KMS-11 (cell line): ENCODE results near the gene UBIAD1.

Experiments used
- H2AFZ ChIP-seq: fragments of 200-600 bp; sonication (generic); 2 replicates; pipeline ENCODE4 v1.6.1; 2016; ENCODE audit warnings: antibody characterized with exemption, mixed run types, low read depth
- H3K27ac ChIP-seq: fragments of 200-600 bp; sonication (generic); 2 replicates; pipeline ENCODE4 v1.6.1; 2016; ENCODE audit warnings: mild to moderate bottlenecking, mixed run types
- H3K27me3 ChIP-seq: fragments of 200-600 bp; sonication (generic); 2 replicates; pipeline ENCODE4 v1.6.1; 2017; ENCODE audit warnings: mild to moderate bottlenecking, low read depth, mixed run types, moderate library complexity; ENCODE audit not compliant: insufficient read depth
- H3K36me3 ChIP-seq: fragments of 200-600 bp; sonication (generic); 2 replicates; pipeline ENCODE4 v1.6.1; 2017; ENCODE audit warnings: mild to moderate bottlenecking, mixed run types; ENCODE audit not compliant: insufficient read depth
- H3K4me1 ChIP-seq: fragments of 200-600 bp; sonication (generic); 2 replicates; pipeline ENCODE4 v1.6.1; 2016; ENCODE audit warnings: mild to moderate bottlenecking, low read depth, mixed run types; ENCODE audit not compliant: poor library complexity, severe bottlenecking
- H3K4me2 ChIP-seq: fragments of 200-600 bp; sonication (generic); 2 replicates; pipeline ENCODE4 v1.7.0; 2016; ENCODE audit warnings: mild to moderate bottlenecking, mixed run types
- H3K4me3 ChIP-seq: fragments of 200-600 bp; sonication (generic); IDR thresholded peaks from 2 replicates; pipeline ENCODE4 v1.6.1; 2017; ENCODE audit warnings: low read depth, low read length, mixed read lengths; ENCODE audit not compliant: insufficient read depth
- H3K79me2 ChIP-seq: fragments of 200-600 bp; sonication (generic); 2 replicates; pipeline ENCODE4 v1.6.1; 2016; ENCODE audit warnings: low read depth, mixed run types; ENCODE audit not compliant: insufficient read depth
- H3K9ac ChIP-seq: fragments of 200-600 bp; sonication (generic); 2 replicates; pipeline ENCODE4 v1.6.1; 2016; ENCODE audit warnings: mild to moderate bottlenecking, mixed run types
- H4K20me1 ChIP-seq: fragments of 200-600 bp; sonication (generic); 2 replicates; pipeline ENCODE4 v1.6.1; 2016; ENCODE audit warnings: mild to moderate bottlenecking, mixed run types; ENCODE audit not compliant: insufficient read depth
- CTCF ChIP-seq: fragments of 200-600 bp; sonication (generic); conservative IDR thresholded peaks from 2 replicates; pipeline ENCODE4 v1.6.1; 2017; ENCODE audit warnings: low read depth, mild to moderate bottlenecking, antibody characterized with exemption, low read length, moderate library complexity, mixed read lengths

The UBIAD1 gene

GRCh38 chr1:11326070-11326469 is 53.1 kb downstream of the UBIAD1 start:
- Histone ChIP-seq H3K27me3 (peaks cover 80% of the 10 kb centered on the region), H3K4me2 (no peak overlapping the region), H2AFZ (no peak overlapping the region)

GRCh38 chr1:11328444-11328843 is 55.4 kb downstream of the UBIAD1 start:
- no peak for TF ChIP-seq CTCF
- H3K27me3 ChIP-seq: peaks cover 80% of the 10 kb centered on the region
- H3K79me2 ChIP-seq: no peaks in the 10 kb centered on the region
- no peak overlapping the region for H2AFZ ChIP-seq
- no peaks in the 10 kb centered on the region for H3K36me3 ChIP-seq
- H3K9ac ChIP-seq: no peak overlapping the region
- H4K20me1 ChIP-seq: no peaks in the 10 kb centered on the region
- no peak overlapping the region for H3K4me2 ChIP-seq
- H3K4me1 ChIP-seq: no peaks in the 10 kb centered on the region
- H3K27ac ChIP-seq: no peak overlapping the region
- H3K4me3 ChIP-seq: no peak overlapping the region

More at GRCh38 chr1:11326070-11326469, 53.1 kb downstream of the UBIAD1 start:
- H3K36me3 ChIP-seq: no peaks in the 10 kb centered on the region
- no peaks in the 10 kb centered on the region for H3K4me1 ChIP-seq
- no peak overlapping the region for H3K4me3 ChIP-seq
- no peak for TF ChIP-seq CTCF
- H3K9ac ChIP-seq: no peak overlapping the region
- H3K79me2 ChIP-seq: no peaks in the 10 kb centered on the region
- H3K27ac ChIP-seq: no peak overlapping the region
- no peaks in the 10 kb centered on the region for H4K20me1 ChIP-seq

- no peaks in the 10 kb centered on the region for H4K20me1 ChIP-seq
- no peak for TF ChIP-seq CTCF
- H3K4me1 ChIP-seq: no peaks in the 10 kb centered on the region
These were observed 57.4 kb downstream of the UBIAD1 start for GRCh38 chr1:11330411-11330810.

GRCh38 chr1:11331036-11331944 is 58.3 kb downstream of the UBIAD1 start:
- no peak overlapping the region for H3K4me3 ChIP-seq
- TF ChIP-seq CTCF: no peak

More at GRCh38 chr1:11330411-11330810, 57.4 kb downstream of the UBIAD1 start:
- H3K27ac ChIP-seq: no peak overlapping the region
- no peak overlapping the region for H3K9ac ChIP-seq
- H3K27me3 ChIP-seq: peaks cover 85% of the 10 kb centered on the region
- no peak overlapping the region for H3K4me2 ChIP-seq
- H3K36me3 ChIP-seq: no peaks in the 10 kb centered on the region
- no peaks in the 10 kb centered on the region for H3K79me2 ChIP-seq
- H2AFZ ChIP-seq: no peak overlapping the region
- H3K4me3 ChIP-seq: no peak overlapping the region

More at GRCh38 chr1:11331036-11331944, 58.3 kb downstream of the UBIAD1 start:
- Histone ChIP-seq H4K20me1 (no peaks in the 10 kb centered on the region), H3K79me2 (no peaks in the 10 kb centered on the region), H3K27me3 (peaks cover 93% of the 10 kb centered on the region), H3K36me3 (no peaks in the 10 kb centered on the region), H3K27ac (no peak overlapping the region), H3K4me2 (no peak overlapping the region), H3K9ac (no peak overlapping the region), H3K4me1 (no peaks in the 10 kb centered on the region), H2AFZ (no peak overlapping the region)
